Breast epithelium (tissue), 3 donors: ENCODE results near the gene TTC23.

Source experiments
- CTCF ChIP-seq, 3 donors: fragments of 450-650 bp; IDR thresholded peaks; one replicate each; pipeline ENCODE4 v1.5.1; 2016 to 2017; ENCODE audit warnings: antibody characterized with exemption in 3 of 3, mild to moderate bottlenecking in 3 of 3, moderate library complexity in 3 of 3
- POLR2AphosphoS5 ChIP-seq, 3 donors: sonication (generic); formaldehyde crosslinking; IDR thresholded peaks; one replicate each; pipeline ENCODE4 v1.6.1; 2017; ENCODE audit warnings: antibody characterized with exemption in 3 of 3

- TF ChIP-seq CTCF (IDR thresholded peaks at IDR 0.05) (no peak), POLR2AphosphoS5 (IDR thresholded peaks at IDR 0.05) (no peak)
Observed at GRCh38 chr15:99092554-99093172, 156.7 kb downstream of the TTC23 start.
